Measurements from ENCODE around the gene CA10. TPM values are rescaled to one million over a fixed set of nuclear protein-coding genes. Genes with fewer than 3 reads are reported as not detected.

Gene CA10
- total and polyA plus RNA-seq, 7 donors, result 0.28 to 2.9 (median 0.49) TPM; not detected in 2

- no peak for DNase-seq
- Histone ChIP-seq H3K4me3 (no peak overlapping the region), H3K9me3 (no peaks in the 10 kb centered on the region), H3K4me1 (no peaks in the 10 kb centered on the region), H3K36me3 (no peaks in the 10 kb centered on the region), H3K27ac (no peak overlapping the region), H3K27me3 (no peaks in the 10 kb centered on the region)
- 60 to 76% methylated on average over 1 of the region's 1 CpG for WGBS, 2 donors
- TF ChIP-seq POLR2A (IDR thresholded peaks at IDR 0.05) (no peak), EP300 (IDR thresholded peaks at IDR 0.05) (no peak), CTCF (IDR thresholded peaks at IDR 0.05) (no peak)
- intact Hi-C loops (cut with DNase I), result no loop called here
Measured at GRCh38 chr17:51817955-51818354, 340.6 kb downstream of the CA10 start.

- H3K9me3 ChIP-seq, result no peaks in the 10 kb centered on the region
- intact Hi-C loops (cut with DNase I), result no loop called here
- TF ChIP-seq EP300 (IDR thresholded peaks at IDR 0.05) (no peak), POLR2AphosphoS5 (IDR thresholded peaks at IDR 0.05) (no peak), POLR2A (IDR thresholded peaks at IDR 0.05) (no peak), CTCF (IDR thresholded peaks at IDR 0.05) (no peak)
- no peaks in the 10 kb centered on the region for H3K4me1 ChIP-seq
- no peaks in the 10 kb centered on the region for H3K27me3 ChIP-seq
- no peak overlapping the region for H3K4me3 ChIP-seq
- no peak overlapping the region for H3K27ac ChIP-seq
- no peak for DNase-seq
- no peaks in the 10 kb centered on the region for H3K36me3 ChIP-seq
Measured at GRCh38 chr17:51817117-51817516, 341.4 kb downstream of the CA10 start.

DNA sequence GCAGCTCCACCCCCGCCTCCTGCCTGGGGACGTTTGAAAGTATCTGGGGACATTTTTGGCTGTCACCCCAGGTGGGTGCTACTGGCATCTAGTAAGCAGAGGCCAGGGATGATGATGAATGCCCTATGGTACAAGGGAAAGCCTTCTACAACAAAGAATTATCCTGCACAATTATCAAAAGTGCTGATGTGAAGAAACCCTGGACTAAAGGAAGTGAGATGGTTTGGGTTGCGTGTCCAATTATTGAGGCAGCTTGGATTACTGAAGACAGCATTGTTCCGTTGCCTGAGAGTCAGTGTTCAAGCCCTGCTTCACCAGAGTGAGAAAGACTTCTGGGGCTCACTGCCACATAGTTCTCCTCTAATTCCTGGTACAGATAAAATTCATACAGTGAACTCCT is 343.4 kb downstream of the CA10 start:
- WGBS, 2 donors, result 60 to 70% methylated on average over 4 of the region's 4 CpGs
- no peak for TF ChIP-seq EP300 (IDR thresholded peaks at IDR 0.05)
- no peak for TF ChIP-seq POLR2AphosphoS5 (IDR thresholded peaks at IDR 0.05)
- no peak for TF ChIP-seq CTCF (IDR thresholded peaks at IDR 0.05)
- TF ChIP-seq POLR2A (IDR thresholded peaks at IDR 0.05), result no peak
- intact Hi-C loops (cut with DNase I), result no loop called here

DNA sequence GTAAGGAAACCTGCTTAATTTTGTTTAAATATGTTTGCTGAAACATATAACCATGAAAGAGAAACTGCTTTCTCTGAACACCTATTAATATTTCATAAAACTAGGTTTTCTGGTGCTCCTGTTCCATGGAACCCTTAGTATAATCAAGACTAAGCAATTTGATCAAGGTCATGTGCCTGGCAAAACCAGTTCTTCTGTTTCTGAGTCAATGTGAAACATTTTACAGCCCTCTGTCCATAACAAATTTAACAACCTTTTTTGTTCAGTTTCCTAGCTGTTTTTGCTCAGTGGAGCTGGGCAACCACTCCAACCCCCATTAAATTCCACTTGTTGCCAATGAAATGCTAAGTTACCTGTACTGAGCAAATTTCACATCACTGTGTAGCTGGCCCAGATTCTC is 344.0 kb downstream of the CA10 start:
- no peaks in the 10 kb centered on the region for H3K4me1 ChIP-seq

More for the DNA sequence above, 343.4 kb downstream of the CA10 start:
- H3K4me1 ChIP-seq, result no peaks in the 10 kb centered on the region
- H3K36me3 ChIP-seq, result no peaks in the 10 kb centered on the region
- no peak overlapping the region for H3K4me3 ChIP-seq
- H3K27me3 ChIP-seq, result no peaks in the 10 kb centered on the region
- DNase-seq, result no peak
- H3K27ac ChIP-seq, result no peak overlapping the region
- H3K9me3 ChIP-seq, result no peaks in the 10 kb centered on the region

DNA sequence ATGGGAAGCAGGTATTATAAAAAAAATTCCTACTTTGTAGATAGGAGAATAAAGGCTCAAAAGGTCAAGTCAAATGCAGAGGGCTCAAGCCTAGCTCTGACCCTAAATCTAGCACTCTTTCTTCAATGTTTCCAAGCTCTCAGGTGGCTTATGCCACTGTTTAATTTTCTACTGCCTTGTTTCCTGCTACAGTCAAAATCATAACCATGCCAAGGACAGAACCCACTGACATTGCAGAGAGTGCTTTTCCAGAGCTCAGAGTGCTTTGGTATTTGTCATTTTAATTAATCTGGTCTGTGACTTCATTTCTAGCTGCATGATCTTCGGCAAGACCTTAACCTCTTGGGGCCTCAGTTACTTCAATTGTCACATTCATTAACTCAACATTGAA is 344.7 kb downstream of the CA10 start:
- 88% methylated on average over 1 of the region's 1 CpG for WGBS, 2 donors
- intact Hi-C loops (cut with DNase I), result no loop called here

More for the DNA sequence above, 344.0 kb downstream of the CA10 start:
- no peaks in the 10 kb centered on the region for H3K9me3 ChIP-seq
- no peaks in the 10 kb centered on the region for H3K27me3 ChIP-seq
- TF ChIP-seq POLR2AphosphoS5 (IDR thresholded peaks at IDR 0.05), result no peak
- no peak overlapping the region for H3K4me3 ChIP-seq
- no peak for DNase-seq
- intact Hi-C loops (cut with DNase I), result no loop called here
- H3K27ac ChIP-seq, result no peak overlapping the region
- no peaks in the 10 kb centered on the region for H3K36me3 ChIP-seq

More for the DNA sequence above, 344.7 kb downstream of the CA10 start:
- DNase-seq, result no peak
- no peaks in the 10 kb centered on the region for H3K27me3 ChIP-seq
- H3K36me3 ChIP-seq, result no peaks in the 10 kb centered on the region
- TF ChIP-seq CTCF (IDR thresholded peaks at IDR 0.05) (no peak), EP300 (IDR thresholded peaks at IDR 0.05) (no peak), POLR2A (IDR thresholded peaks at IDR 0.05) (no peak), POLR2AphosphoS5 (IDR thresholded peaks at IDR 0.05) (no peak)
- no peaks in the 10 kb centered on the region for H3K9me3 ChIP-seq
- no peaks in the 10 kb centered on the region for H3K4me1 ChIP-seq
- H3K27ac ChIP-seq, result no peak overlapping the region
- H3K4me3 ChIP-seq, result no peak overlapping the region

Measured in sigmoid colon (tissue), 7 donors.